GM08714 (cell line): ENCODE measurements around the gene DSCAM.

Experiments used
- H3K4me3 ChIP-seq: fragments of 200-500 bp; sonication (Bioruptor generic); 2 replicates; pipeline ENCODE4 v1.5.1; 2014; ENCODE audit warnings: mild to moderate bottlenecking, low read length, inconsistent platforms
- ZNF274 ChIP-seq: IDR thresholded peaks from 2 replicates; pipeline ENCODE4 v1.6.1; 2012; ENCODE audit warnings: mild to moderate bottlenecking, low read depth, low read length

DSCAM gene

DNA sequence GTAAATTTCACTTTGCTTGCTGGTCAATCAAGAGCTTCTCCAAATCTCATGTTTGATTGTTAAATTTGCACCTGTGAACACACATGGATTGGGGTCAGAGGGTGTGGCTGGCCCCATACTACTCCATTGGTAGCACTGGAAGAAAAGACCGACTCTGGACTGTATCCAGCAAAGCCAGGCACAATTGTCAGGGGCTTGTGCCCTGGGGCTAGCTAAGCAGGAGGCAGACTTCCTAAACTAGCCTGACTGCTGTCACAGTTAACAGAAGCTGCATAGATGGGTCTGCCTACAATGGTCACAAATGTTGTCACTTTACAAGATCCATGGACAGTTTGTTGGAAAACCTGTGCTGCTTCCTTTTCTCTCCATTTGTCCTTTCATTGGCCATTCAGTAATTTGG, 421.0 kb downstream of the DSCAM start:
- TF ChIP-seq ZNF274, result no peak
- no peak overlapping the region for H3K4me3 ChIP-seq

DNA sequence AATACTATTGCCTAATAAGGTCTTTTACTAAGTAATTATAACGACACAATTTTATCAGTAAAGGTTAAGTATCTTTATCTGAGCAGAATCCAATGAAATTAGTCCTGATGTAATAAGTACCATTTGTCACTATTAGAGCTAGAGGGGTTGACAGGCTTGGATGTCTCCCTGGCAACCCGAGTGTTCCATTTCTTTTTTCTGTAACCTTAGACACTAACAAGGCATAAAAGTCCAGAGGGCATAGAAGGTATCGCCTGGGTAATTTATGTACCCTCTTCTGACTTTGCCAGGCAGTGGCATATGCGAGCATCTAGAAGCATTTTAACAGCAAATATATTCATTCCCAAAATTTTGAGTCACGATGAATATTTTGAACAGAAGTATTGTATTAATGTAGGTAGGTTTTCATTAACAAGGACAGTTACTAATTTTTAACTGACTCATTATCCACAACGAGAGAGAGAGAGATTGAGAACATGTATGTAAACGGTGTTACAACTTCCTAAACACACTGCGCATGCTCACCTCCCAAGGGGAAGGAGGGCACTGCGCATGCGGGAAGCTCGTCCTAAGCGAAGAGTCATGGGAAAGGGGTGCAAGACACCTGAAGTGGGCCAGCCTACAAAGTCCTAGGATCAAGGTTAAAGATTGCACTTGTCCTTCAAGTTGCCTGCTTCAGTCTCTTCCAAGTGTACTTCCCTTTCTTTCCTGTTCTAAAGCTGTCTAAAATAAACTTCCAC, 423.9 kb downstream of the DSCAM start:
- H3K4me3 ChIP-seq, result no peak overlapping the region

DNA sequence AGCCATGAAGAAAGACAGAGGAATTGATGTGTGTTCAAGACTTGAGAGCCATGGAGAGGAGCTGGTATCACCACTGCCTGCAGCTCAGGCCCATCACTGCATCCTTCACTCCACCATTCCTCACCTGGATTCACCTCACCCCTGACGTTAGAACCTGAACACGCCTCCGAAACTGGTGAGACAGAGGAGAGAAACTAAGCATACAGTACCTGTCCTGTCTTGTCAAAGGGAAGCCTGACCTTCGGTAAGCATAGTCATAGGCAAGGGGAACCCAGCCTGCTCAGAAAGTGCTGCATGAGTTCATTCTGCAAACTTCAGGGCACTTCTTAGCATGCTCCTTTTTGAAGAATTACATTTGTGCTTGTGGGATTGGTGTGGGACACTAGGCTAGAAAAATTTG, 425.8 kb downstream of the DSCAM start:
- no peak overlapping the region for H3K4me3 ChIP-seq
- no peak for TF ChIP-seq ZNF274

More for the DNA sequence above, 423.9 kb downstream of the DSCAM start:
- TF ChIP-seq ZNF274, result no peak

DNA sequence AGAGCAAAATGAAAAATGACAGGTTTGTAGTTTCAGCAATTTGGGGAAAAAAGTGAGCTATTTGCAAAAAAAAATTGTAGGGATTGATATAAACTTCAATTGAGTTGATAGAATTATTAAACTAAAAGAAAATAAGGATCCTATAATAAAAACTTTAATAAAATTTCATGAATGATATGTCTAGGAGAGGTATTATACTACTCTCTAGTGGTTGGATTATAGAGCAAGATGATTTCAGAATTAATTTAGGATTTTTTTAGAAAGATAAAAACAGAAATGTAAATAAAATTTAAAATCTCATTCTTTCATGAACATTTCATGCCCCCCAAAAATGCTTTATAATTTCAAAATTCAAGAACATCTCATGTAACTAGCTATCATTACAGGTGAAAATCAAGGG, 430.4 kb downstream of the DSCAM start:
- TF ChIP-seq ZNF274, result no peak
- no peak overlapping the region for H3K4me3 ChIP-seq

DNA sequence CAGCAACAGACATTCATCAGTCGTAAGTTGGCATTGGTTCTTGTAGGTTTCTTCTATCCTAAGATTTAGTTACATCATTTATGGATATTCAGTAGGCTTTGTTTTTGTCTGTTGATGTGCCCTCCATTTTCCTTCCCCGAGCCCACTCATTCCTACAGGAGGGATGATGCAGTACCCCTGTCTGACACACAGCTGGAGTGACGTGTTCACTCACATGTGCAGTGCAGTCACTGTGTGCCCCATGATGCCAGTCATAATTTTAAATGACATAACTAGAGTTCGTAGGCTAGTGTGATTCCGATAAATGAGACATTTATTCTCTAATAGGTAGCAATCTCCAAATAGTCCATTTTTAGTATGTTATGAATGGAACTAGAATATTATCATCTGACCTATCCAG, 438.4 kb downstream of the DSCAM start:
- no peak for TF ChIP-seq ZNF274
- no peak overlapping the region for H3K4me3 ChIP-seq

DNA sequence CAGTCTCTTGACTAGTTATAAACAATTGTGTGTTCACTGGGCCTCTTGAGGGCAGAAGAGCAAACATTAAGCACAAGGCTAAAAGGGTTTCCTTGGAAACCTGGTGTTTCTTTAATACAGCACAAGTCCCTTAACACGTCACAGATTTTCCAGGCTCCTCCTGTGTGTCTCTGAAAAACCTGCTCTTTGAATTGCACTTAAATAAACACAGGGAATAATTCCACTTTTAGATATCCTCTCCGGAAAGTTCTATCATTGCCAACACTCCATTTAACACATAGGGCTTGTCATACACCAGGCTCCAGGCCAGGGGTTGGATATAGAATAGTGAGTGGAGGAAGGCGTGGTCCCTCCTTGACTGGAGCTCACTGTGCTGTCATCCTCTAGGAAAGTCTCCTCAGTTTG, 442.6 kb downstream of the DSCAM start:
- no peak overlapping the region for H3K4me3 ChIP-seq
- TF ChIP-seq ZNF274, result no peak

DNA sequence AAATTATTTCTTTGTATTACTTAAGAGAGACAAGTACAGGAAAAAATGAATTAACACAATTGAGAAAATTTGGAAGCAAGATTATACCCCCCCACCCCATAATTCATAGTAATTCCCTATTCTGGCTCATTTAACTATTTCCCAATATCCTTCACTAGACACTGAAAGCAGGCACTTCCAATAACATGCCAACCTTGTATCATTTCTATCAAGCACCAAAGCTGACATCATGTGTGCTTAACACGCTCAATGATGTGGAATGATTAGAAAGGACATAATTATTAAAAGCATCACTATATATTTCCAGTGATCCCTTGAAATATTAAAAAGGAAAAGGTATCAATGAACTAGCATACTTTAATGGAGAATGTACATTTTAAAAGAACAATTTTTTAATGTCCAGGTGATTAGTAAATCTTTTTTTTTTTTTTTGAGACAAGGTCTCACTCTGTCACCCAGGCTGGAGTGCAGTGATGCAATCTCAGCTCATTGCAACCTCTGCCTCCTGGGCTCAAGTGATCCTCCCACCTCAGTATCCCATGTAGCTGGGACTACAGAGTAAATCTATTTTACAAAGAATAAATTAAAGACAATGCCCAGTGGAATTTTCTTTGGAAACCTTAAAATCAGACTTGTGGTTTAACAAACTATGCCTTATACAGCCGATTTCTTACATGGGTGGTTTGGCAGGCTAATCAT, 443.9 kb downstream of the DSCAM start:
- no peak overlapping the region for H3K4me3 ChIP-seq
- no peak for TF ChIP-seq ZNF274

DNA sequence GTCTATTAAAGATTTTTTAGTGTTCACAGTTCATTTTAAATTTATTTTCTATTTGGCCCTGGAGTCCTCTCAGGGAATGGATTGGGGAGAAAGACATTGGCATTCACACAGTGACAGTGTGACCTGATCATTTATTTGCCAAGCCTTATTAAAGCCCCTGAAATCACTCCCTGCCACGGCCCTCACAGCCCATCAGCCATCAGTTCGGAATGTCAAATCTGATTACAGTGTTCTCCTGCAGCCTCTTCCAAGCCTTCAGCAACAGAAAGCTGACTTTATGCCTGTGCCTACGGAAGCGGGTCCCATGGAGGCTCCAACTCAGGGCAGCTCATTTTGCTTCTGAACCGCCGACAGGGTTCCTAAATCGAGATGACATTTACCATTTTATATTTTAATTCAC, 451.2 kb downstream of the DSCAM start:
- no peak overlapping the region for H3K4me3 ChIP-seq
- no peak for TF ChIP-seq ZNF274

DNA sequence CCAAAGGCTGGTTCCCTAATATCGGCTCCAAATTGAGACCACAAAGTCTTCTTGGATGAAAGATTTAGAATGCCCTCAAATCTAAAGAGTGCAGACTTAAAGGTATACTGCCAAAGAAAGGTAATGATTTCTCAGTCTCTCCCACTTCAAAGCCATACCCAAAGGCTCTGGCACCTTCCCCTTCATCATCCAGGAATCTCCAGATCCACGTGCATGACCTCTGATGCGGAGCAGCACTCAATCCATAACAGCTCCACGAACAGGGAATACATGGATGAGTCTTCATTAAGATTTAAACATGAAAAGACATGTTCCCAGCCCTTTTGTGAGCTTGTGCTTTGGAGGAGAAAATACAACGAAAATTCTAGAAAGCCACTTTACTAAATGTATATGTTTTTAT, 453.9 kb downstream of the DSCAM start:
- H3K4me3 ChIP-seq, result no peak overlapping the region
- no peak for TF ChIP-seq ZNF274

DNA sequence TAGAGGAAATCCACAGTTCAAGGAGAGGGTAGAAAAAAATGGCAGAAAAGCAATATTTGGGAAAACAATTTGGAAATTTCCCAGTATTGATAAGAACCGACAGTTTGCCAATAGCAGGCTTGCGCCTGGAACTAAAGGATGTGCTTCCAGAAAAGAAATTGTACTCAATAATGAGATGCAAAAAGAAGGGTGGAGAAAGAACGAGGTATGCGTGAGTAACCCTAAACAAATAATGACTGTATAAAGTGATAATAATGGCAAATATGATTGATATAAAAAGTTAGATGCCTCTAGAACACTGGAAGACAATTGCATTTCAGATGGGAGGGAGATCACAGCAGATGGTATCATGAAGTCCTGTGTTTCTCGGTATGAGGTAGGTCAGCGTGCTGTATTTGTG, 458.9 kb downstream of the DSCAM start:
- TF ChIP-seq ZNF274, result no peak
- no peak overlapping the region for H3K4me3 ChIP-seq

DNA sequence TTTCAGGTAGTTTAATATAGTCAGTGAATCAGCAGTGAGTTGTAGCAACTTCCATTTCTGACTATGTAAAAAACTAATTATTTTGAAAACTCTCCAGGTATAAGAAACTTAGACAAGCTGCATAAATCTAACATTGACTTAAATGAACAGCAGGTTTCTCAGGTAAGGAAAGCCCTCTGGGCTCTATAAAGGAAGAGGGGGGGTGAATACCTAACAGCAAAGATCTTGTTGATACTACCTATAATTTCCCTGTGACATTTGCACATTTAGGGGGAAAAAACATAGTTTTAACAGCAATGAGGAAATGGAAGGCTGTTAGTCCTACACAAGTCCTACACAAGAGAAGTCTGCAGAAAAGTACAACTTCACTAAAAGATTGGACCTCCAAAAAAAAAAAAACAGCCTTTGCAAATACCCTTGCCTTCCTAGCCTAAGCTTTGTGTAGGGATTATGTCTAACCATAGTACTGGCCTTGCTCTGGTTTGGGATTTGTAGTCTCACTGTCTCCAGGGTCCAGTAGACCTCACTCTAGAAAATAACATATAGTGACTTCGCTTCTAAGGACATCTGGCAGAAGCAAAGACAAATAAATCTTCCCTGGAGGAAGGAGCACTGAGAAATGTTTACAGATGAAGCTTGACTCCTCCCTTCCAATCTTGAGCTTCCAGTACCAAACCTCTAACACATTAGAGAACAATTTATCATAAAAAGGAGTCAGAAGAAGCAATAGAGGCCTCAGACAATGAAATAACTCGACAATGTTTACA, 459.8 kb downstream of the DSCAM start:
- TF ChIP-seq ZNF274, result no peak
- no peak overlapping the region for H3K4me3 ChIP-seq

DNA sequence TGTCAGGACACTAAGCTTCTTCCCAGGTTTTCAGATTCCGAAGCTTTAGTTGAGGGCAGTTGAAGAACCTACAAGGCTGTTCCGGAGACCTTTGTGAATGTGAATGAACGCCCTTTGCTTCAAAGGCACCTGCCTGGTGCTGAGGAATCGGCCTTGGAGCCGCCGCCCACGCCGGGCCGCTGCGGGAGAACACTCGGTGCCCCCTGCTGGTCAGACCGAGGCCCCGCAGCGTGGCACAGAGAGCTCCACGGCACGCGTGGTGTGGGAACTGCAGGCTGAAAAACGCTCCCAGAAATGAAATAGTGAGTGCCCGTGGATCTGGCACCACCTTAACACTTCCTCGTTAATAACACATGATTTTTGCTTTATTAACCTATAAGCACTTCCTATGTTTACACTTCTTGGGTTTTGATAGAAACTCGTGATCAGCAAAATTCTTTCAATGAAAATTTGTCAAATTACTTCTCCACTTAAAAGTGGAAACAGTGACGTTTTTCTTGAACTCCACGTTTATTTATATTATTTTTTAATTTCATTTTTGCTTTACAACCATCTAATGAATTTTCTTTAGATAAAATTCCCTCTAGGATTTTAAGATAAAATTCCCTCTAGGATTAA, 460.6 kb downstream of the DSCAM start:
- no peak for TF ChIP-seq ZNF274
- H3K4me3 ChIP-seq, result no peak overlapping the region

DNA sequence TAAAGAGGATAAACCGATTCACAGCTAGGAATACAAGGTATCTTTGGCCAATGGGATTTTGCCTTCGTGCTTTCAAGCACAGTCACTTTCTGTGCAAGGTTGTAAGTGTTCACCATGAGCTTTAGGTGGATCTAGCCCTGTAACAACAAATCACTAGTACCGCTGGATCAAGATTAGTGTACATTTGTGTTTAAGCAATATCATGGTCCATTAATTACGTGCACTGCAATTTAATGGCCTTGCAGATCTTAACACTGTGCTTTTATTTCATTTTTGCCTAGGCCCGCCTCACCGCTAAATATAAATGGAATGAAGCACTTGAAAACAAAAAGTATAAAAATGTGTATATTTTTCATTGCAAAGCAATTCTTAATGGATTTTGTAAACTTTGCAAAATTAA, 461.1 kb downstream of the DSCAM start:
- H3K4me3 ChIP-seq, result no peak overlapping the region
- no peak for TF ChIP-seq ZNF274

DNA sequence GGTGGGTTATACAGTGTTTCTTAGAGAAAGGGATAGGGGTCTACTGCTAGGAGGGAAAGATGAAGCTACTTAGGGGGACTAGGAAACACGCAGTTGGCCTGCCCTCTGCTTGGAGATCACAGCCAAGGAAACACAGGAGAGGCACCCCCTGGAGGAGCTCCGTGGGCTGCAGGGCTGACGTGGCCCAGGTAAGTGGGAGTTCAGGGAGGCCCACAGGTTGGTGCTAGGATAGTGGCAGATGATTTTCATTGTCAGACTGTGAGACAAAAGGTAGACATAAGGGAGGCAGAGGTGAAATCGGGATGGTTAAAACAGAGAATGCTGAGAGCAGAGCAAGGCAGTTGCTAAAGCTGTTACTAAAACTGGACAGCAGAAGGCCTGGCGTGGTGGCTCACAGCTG, 463.0 kb downstream of the DSCAM start:
- no peak for TF ChIP-seq ZNF274
- no peak overlapping the region for H3K4me3 ChIP-seq
